ENCODE measurements around the gene ADAMTS12.

The ADAMTS12 gene

DNA sequence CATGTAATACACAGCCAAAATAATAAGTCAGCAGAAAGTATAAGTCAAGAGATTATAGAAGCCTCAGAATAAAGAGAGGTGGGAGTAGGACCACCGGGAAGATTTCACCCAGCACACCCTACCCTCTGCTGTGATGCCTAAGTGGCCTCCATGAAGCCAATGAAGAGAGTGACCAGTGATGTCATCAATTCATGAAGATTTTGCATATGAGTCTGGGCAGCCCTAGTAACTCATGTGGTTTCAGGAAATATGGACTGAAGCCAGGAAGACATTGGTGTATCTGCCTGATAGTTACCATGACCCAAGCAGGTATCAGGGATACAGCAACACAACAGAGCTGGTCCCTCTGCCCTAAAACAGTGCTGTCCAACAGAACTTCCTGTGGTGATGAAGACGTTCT, 135.3 kb downstream of the ADAMTS12 start:
- no peak overlapping the region for H3K27ac ChIP-seq
- no peak for TF ChIP-seq ZFX (IDR thresholded peaks at IDR 0.05)
- TF ChIP-seq, protein P1, sequence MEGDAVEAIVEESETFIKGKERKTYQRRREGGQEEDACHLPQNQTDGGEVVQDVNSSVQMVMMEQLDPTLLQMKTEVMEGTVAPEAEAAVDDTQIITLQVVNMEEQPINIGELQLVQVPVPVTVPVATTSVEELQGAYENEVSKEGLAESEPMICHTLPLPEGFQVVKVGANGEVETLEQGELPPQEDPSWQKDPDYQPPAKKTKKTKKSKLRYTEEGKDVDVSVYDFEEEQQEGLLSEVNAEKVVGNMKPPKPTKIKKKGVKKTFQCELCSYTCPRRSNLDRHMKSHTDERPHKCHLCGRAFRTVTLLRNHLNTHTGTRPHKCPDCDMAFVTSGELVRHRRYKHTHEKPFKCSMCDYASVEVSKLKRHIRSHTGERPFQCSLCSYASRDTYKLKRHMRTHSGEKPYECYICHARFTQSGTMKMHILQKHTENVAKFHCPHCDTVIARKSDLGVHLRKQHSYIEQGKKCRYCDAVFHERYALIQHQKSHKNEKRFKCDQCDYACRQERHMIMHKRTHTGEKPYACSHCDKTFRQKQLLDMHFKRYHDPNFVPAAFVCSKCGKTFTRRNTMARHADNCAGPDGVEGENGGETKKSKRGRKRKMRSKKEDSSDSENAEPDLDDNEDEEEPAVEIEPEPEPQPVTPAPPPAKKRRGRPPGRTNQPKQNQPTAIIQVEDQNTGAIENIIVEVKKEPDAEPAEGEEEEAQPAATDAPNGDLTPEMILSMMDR (conservative IDR thresholded peaks at IDR 0.05): no peak

DNA sequence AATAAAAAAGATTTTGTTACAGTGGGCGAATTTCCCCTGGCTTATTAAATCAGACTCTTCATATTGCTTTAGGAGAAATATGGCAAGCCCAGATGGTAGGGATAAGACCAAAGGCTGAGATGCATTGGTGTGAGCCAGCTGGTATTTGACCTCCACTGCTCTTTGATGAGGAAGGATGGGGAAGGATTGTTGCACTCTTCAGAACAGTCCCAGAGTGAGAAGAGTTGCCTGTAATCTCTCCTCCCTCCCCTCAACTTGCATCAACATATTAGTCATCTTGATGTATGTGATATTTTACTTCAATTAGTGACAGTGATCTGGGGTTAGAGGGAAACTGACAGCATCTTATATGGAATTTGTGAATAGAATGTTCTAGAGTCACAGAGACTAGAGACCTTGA, 136.6 kb downstream of the ADAMTS12 start:
- TF ChIP-seq ZFX (IDR thresholded peaks at IDR 0.05): no peak
- TF ChIP-seq, protein P1 (conservative IDR thresholded peaks at IDR 0.05): no peak
- H3K27ac ChIP-seq: no peak overlapping the region

DNA sequence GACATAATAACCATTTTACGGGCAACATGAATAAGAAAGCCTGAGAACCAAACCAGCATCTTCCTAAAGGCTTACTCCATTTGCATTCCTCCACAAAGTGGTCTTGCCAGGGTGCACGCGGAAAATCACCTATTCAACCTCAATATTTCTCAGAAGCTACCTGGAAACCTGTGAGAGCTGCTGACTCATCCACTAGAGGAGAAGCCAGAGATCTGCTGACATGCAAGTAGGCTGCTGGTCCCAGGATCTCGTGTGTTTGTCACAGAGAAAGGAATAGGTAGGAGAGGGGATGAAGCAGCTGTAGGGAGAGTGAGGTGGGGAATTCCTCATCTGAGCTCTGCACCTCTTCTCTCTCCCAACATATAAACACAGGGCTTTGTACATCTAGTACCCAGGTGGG, 138.1 kb downstream of the ADAMTS12 start:
- TF ChIP-seq ZFX (IDR thresholded peaks at IDR 0.05): no peak
- TF ChIP-seq, protein P1 (conservative IDR thresholded peaks at IDR 0.05): no peak
- H3K27ac ChIP-seq: no peak overlapping the region

DNA sequence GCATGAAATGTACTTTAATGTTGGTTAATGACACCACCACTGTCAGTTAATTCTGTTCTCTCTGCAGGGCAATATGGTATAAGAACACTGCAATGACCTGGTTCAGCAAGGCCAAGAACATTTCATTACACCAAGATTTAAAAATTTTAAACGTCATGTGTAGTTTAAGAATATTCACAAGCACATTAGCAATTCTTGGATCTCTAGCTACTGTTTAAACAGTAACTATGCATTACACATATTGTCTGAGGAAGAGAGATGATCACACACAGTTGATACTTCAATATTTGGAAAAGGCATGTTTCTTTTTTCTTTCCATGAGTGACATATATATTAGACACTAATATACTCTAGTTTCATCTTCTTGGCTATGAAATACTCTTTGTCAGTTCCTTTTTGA, 143.0 kb downstream of the ADAMTS12 start:
- no peak overlapping the region for H3K27ac ChIP-seq
- no peak for TF ChIP-seq ZFX (IDR thresholded peaks at IDR 0.05)
- TF ChIP-seq, protein P1 (conservative IDR thresholded peaks at IDR 0.05): no peak

DNA sequence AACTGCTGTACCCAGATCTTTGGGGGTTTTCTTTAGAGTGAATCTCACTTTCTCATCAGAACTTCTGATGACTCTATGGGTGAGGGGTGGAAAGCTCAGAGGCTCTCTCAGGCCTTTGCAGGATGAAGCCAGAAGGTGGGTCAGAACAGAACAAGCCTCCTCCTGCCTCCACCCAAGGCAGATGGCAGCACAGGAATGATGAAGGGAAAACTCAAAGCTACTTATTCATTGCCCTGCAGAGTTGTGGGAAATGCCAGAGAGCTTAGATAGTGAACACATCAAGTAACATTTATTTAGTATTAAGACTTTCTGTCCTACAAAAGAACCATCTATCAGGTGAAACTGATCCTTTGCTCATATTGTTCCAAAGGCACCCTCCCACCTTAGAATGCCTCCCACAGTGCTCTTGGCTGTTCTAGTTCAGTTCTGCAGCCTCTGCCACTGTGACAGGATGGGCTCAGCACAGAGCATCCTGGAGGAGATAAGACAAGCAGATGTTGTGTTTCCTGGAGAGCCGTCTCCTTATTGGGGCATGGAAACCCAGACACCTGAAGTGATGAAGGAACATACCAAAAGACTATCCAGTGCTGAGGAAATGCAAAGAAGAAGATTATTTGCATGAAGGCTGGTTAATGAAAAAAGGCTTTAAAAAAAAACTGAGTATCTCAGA, 146.6 kb downstream of the ADAMTS12 start:
- H3K27ac ChIP-seq: no peak overlapping the region
- TF ChIP-seq ZFX (IDR thresholded peaks at IDR 0.05): no peak
- TF ChIP-seq, protein P1 (conservative IDR thresholded peaks at IDR 0.05): no peak

DNA sequence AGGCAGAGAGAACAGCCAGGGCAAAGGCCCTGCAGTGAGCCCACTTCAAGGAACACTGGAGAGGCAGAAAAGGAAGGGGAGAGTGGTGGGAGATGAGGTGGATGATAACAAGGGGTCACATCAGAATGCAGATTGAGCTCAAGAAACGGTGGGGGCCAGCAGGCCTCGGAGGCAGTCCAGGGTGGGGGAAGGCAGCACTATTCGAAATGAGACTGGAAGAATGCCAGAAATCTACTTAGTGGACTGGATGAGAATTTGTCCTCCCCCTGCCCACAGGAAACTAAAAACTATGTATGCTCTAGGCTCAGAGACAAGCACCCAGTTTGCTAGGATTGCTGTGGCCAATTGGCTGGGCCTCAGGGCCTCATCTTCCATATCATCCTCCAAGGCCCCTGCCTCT, 148.7 kb downstream of the ADAMTS12 start:
- no peak overlapping the region for H3K27ac ChIP-seq
- TF ChIP-seq, protein P1 (conservative IDR thresholded peaks at IDR 0.05): no peak
- TF ChIP-seq ZFX (IDR thresholded peaks at IDR 0.05): no peak

DNA sequence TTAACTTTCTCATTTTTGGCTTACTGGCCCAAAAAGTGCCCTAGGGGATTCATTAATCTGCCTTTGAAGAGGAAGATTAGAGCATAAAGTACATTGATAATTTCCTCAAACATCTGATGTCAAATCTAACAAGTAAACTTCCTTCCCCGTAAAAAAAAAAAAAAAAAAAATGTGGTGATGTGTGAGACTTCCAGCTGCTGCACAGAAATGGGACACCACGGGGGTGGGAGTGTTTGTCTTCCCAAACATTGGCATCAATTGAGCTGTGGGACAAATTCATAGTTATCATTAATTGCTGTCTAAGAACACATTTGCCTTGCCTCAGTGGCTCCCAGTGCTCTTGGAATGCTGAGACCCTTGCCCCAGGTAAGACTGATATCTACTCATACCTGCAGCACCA, 149.6 kb downstream of the ADAMTS12 start:
- no peak overlapping the region for H3K27ac ChIP-seq
- TF ChIP-seq, protein P1 (conservative IDR thresholded peaks at IDR 0.05): no peak
- TF ChIP-seq ZFX (IDR thresholded peaks at IDR 0.05): no peak
